HG02852 (cell line): ENCODE data around the gene CNTN6.
A peak's percentile ranks its signal among the peaks of the same experiment; 100 is the strongest.

Experiments
- ATAC-seq: cut with Tn5 transposase; IDR thresholded peaks from one replicate; pipeline ENCODE4 v1.9.1; 2021; ENCODE audit warnings: mild to moderate bottlenecking, moderate library complexity; ENCODE audit not compliant: unreplicated experiment

CNTN6 gene

DNA sequence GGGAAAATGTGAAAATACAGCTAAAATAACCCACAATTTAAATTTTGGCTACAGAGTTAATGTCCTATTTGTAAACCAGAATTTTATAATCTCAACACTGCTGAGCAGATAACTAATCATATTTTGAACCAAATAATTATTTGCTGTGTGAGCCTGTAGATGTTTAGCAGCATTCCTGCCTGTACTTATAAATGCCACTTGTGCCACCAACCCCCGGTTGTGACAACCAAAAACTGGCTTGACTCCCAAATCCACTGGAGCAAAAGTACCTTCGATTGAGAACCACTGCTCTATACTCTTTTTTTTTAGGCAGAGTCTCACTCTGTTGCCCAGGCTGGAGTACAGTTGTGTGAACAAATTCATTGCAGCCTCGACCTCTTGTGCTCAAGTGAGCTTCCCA is 78.5 kb downstream of the CNTN6 start:
- no peak for ATAC-seq

- ATAC-seq, result no peak
Measured at GRCh38 chr3:1172644-1173043, 79.8 kb downstream of the CNTN6 start.

GRCh38 chr3:1179146-1179545 is 86.3 kb downstream of the CNTN6 start:
- ATAC-seq, result no peak

GRCh38 chr3:1183320-1184048 is 90.7 kb downstream of the CNTN6 start:
- no peak for ATAC-seq

GRCh38 chr3:1190569-1190968 is 97.7 kb downstream of the CNTN6 start:
- no peak for ATAC-seq

DNA sequence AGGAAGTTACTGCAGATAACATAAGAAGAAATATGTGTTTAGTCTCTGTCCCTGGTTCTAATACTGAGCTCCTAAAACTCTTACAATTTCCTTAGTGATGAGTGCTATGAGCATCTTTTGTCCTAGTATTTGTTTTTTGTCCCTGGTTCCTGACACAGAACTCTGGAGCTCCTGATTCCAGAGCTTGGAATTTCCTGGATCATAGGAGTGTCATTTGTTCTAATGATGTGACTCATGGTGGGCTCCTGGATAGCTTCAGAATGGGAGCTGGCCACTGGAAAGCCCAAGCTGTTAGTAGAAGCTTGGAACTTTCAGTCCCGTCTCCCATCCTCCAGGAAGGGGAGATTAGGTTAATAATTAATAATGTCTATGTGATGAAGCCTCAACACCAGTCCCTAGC is 98.2 kb downstream of the CNTN6 start:
- no peak for ATAC-seq

GRCh38 chr3:1195947-1196346 is 103.1 kb downstream of the CNTN6 start:
- ATAC-seq, result no peak

GRCh38 chr3:1197051-1197450 is 104.2 kb downstream of the CNTN6 start:
- no peak for ATAC-seq

DNA sequence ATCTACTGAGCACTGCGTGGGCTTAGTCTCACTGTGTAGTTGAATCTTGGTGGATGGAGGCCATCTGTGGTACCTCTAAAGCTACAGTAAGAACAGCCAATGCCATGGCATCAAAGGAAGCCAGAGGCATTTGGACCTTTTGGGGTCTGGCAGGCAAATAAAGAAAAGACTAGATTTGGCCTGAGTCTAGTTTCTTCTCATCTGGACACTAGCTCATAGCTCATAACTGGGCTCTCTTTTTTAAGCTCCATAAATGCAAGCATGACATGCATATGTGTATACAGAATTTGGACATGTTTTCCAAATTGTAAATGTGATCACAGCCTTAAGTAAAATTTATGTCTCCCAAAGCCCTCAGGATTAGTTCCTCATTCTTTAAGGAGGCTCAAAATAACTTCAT is 107.5 kb downstream of the CNTN6 start:
- no peak for ATAC-seq

GRCh38 chr3:1207904-1208303 is 115.1 kb downstream of the CNTN6 start:
- no peak for ATAC-seq

DNA sequence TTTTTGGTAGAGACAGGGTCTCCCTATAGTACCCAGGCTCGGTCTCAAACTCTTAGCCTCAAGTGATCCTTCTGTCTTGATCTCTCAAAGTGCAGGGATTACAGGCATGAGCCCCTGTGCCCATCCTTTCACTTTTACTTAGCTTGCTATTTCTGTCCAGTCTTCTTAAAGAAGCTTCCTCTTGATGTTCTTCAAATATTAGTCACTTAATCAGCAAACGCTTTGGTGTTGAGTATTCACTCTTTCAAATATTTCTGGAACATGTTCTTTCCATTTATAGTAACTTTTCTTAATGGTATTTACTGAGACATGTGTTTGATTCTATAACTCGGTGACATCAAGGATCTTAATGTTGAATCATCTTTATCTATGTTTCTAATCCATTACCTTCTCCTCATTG is 122.1 kb downstream of the CNTN6 start:
- peak; percentile 58 for ATAC-seq

- ATAC-seq, result no peak
Measured at GRCh38 chr3:1216856-1217255, 124.0 kb downstream of the CNTN6 start.

GRCh38 chr3:1227111-1227510 is 134.3 kb downstream of the CNTN6 start:
- ATAC-seq, result no peak

- no peak for ATAC-seq
Measured at GRCh38 chr3:1228289-1228688, 135.5 kb downstream of the CNTN6 start.

DNA sequence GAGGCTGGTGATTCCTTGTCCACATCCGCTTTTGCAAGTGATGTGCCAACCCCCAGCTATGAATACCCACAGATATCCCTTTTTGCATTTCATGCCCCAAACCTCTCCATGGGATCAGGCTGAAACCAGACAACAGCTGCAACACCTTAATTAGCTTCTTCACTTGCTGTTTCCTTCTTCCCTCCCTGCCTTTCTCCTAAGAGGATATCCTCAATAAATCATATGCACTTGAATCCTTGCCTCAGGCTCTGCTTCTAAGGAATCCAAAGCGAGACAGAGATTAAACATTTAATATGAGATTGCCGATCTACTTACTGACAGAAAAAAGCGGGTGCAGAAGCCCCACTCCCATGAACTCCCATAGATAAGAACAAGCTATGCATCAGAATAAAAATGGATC is 138.1 kb downstream of the CNTN6 start:
- no peak for ATAC-seq

DNA sequence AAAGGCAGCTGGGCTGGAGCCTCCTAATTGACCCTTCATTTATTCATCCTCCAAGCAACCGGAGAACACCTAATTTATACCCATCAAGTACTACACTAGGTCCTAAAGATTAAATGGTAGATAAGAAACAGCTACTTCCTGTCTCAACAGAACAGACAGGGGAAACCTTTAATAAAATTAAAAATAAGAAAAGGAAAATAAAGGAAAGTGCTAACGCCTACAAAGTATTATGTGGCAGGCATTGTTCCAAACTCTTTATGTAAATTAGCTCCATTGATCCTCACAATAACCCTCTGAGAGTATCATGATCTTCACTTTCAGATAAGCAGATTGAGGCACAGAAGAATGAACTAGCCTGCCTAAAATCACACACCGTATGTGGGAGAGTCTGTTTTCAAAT is 139.5 kb downstream of the CNTN6 start:
- ATAC-seq, result no peak

GRCh38 chr3:1235526-1236120 is 142.8 kb downstream of the CNTN6 start:
- ATAC-seq, result no peak

GRCh38 chr3:1251282-1252060 is 158.6 kb downstream of the CNTN6 start:
- no peak for ATAC-seq

DNA sequence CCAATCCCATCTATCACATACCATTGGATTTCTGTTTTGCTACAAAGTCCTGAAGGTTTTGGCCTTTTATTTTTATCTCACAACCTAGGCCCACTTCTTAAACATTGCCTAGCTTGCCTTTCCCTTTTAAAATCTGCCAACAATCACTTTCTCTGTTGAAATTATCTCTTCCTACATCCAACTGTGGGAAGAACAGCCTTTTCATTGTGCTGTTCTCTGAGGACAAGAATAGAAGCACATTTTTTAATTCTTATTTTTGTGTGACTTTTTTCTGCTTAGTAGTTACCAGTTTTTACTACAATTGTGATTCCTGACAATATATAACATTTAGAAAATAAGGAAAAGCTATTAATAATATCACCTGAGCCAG is 159.2 kb downstream of the CNTN6 start:
- ATAC-seq, result no peak

GRCh38 chr3:1262246-1262645 is 169.4 kb downstream of the CNTN6 start:
- no peak for ATAC-seq

GRCh38 chr3:1263121-1263520 is 170.3 kb downstream of the CNTN6 start:
- no peak for ATAC-seq

DNA sequence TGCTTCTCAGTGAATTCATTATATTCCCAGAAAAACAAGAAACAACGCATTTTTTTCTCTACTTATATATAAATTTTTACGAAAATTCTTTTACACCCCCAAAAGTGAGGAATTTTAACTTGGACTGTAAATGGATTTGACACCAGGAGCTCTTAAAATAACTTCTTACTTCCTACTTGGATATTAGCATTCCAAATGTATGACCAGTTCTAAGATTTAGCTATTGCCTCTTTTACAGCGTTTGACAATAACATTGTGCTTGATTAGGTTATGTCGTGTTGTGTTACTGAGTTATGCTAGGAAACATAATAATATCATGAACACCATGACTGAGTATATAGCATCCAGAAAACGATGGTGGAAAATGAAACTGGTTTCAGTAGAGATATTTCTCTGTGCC is 177.0 kb downstream of the CNTN6 start:
- no peak for ATAC-seq
